Hepatocyte (in vitro differentiated cells): ENCODE results near the gene MOV10L1. TPM values are rescaled to one million over a fixed set of nuclear protein-coding genes. Genes with fewer than 3 reads are reported as not detected.

Experiments used
- DNase-seq: peaks from one replicate; pipeline ENCODE4 v3.0.0-alpha.2; 2016; ENCODE audit warnings: low spot score
- H2AFZ ChIP-seq: fragments of 200-600 bp; sonication (generic); 2 replicates; pipeline ENCODE4 v1.6.0; 2016; ENCODE audit warnings: antibody characterized with exemption, mild to moderate bottlenecking
- H3K27ac ChIP-seq: fragments of 200-600 bp; sonication (generic); 2 replicates; pipeline ENCODE4 v1.5.1; 2016; ENCODE audit warnings: mild to moderate bottlenecking
- H3K27me3 ChIP-seq: fragments of 200-600 bp; sonication (generic); 2 replicates; pipeline ENCODE4 v1.6.1; 2016
- H3K36me3 ChIP-seq: fragments of 200-600 bp; sonication (generic); replicated peaks from 2 replicates; pipeline ENCODE4 v1.5.1; 2016; ENCODE audit warnings: low read depth; ENCODE audit not compliant: insufficient read depth
- H3K4me1 ChIP-seq: fragments of 200-600 bp; sonication (generic); 2 replicates; pipeline ENCODE4 v1.5.1; 2016; ENCODE audit warnings: mild to moderate bottlenecking, moderate library complexity; ENCODE audit not compliant: insufficient read depth
- H3K4me2 ChIP-seq: fragments of 200-600 bp; sonication (generic); 2 replicates; pipeline ENCODE4 v1.6.0; 2016
- H3K4me3 ChIP-seq: fragments of 200-600 bp; sonication (generic); 2 replicates; pipeline ENCODE4 v1.5.1; 2016; ENCODE audit warnings: mild to moderate bottlenecking
- H3K79me2 ChIP-seq: fragments of 200-600 bp; sonication (generic); 2 replicates; pipeline ENCODE4 v1.6.0; 2017; ENCODE audit warnings: mild to moderate bottlenecking
- H3K9me2 ChIP-seq: fragments of 200-600 bp; sonication (generic); replicated peaks from 2 replicates; pipeline ENCODE4 v1.6.0; 2017; ENCODE audit warnings: mild to moderate bottlenecking; ENCODE audit not compliant: insufficient read depth
- H3K9me3 ChIP-seq: fragments of 200-600 bp; sonication (generic); 2 replicates; pipeline ENCODE4 v1.5.1; 2016; ENCODE audit warnings: low read depth, mild to moderate bottlenecking
- H4K20me1 ChIP-seq: fragments of 200-600 bp; sonication (generic); 2 replicates; pipeline ENCODE4 v1.6.0; 2016; ENCODE audit warnings: mild to moderate bottlenecking; ENCODE audit not compliant: insufficient read depth, poor library complexity, severe bottlenecking
- EZH2 ChIP-seq: fragments of 200-600 bp; sonication (generic); IDR thresholded peaks from 2 replicates; pipeline ENCODE4 v1.6.1; 2016; ENCODE audit warnings: antibody characterized with exemption, mild to moderate bottlenecking, borderline replicate concordance
- EZH2phosphoT487 ChIP-seq: fragments of 200-600 bp; sonication (generic); IDR thresholded peaks from one replicate; pipeline ENCODE4 v1.6.1; 2018; ENCODE audit warnings: antibody characterized with exemption, mild to moderate bottlenecking, low read depth, moderate library complexity; ENCODE audit not compliant: unreplicated experiment, severe bottlenecking
- WGBS: methylation state at CpG from one replicate; pipeline ENCODE4 v1.1.6; 2016; ENCODE audit warnings: low lambda C conversion rate; ENCODE audit errors: missing lambda C conversion rate; 5-methylcytosine and 5-hydroxymethylcytosine counted together
- polyA plus RNA-seq: library from polyadenylated mRNA; unstranded; fragments of >200 nt; fragmentation: Nextera tagmentation; extraction: Ambion mirVana; gene quantifications from 2 replicates; pipeline ENCODE4 v1.2.1, GENCODE V29; 2016
- total RNA-seq: library from RNA; depleted of rRNA; stranded (reverse); fragments of >200 nt; gene quantifications from 2 replicates; pipeline ENCODE4 v1.2.3, GENCODE V29; 2014
- TF ChIP-seq, protein P1 (sequence below): fragments of 200-600 bp; sonication (generic); IDR thresholded peaks from 2 replicates; pipeline ENCODE4 v1.5.1; 2016; ENCODE audit warnings: antibody characterized with exemption, mild to moderate bottlenecking; ENCODE audit not compliant: poor library complexity

Gene MOV10L1
- total and polyA plus RNA-seq, 2 experiments from 2014 or later = 0.36 to 3.6 TPM

DNA sequence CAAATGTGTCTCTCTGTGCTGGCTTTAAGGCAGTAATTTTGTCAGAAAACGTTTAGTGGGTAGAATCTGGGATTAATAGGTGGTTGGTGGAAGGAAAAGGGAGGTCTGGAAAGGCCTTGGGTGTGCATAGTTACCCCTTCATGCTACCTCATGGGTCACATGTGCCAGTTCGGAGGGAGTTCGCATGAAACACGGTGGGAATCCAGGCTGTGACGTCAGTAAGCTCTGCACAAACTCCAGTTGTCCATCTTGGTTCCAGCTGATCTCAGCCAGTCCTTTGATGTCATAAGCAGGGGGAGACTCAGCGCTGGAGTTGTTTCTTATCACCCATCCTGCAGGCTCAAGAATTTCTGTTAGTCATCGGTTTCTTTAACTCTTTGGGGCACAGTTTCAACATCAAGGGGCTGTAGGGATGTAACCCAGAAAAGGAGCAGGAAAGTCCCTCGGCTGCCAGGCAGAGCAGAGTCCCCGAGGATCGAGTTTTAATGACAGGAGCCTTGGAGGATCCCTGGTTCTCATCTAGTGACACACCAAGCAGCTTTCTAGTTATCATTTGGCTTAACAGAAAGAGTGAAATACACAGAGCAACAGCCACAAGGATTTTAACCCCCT, 28.9 kb downstream of the MOV10L1 start:
- no peaks in the 10 kb centered on the region for H4K20me1 ChIP-seq
- peak; percentile 91 for DNase-seq
- peaks cover 34% of the 10 kb centered on the region for H3K4me1 ChIP-seq
- peak overlapping the region; percentile 40 for H3K4me2 ChIP-seq
- no peaks in the 10 kb centered on the region for H3K79me2 ChIP-seq
- H3K27me3 ChIP-seq = no peaks in the 10 kb centered on the region
- peak overlapping the region; percentile 88 for H3K27ac ChIP-seq
- H3K9me2 ChIP-seq = no peaks in the 10 kb centered on the region
- 13% methylated on average over 10 of the region's 10 CpGs for WGBS
- no peaks in the 10 kb centered on the region for H3K36me3 ChIP-seq
- no peaks in the 10 kb centered on the region for H3K9me3 ChIP-seq
- TF ChIP-seq EZH2phosphoT487 (no peak), EZH2 (no peak)
- TF ChIP-seq, protein P1, sequence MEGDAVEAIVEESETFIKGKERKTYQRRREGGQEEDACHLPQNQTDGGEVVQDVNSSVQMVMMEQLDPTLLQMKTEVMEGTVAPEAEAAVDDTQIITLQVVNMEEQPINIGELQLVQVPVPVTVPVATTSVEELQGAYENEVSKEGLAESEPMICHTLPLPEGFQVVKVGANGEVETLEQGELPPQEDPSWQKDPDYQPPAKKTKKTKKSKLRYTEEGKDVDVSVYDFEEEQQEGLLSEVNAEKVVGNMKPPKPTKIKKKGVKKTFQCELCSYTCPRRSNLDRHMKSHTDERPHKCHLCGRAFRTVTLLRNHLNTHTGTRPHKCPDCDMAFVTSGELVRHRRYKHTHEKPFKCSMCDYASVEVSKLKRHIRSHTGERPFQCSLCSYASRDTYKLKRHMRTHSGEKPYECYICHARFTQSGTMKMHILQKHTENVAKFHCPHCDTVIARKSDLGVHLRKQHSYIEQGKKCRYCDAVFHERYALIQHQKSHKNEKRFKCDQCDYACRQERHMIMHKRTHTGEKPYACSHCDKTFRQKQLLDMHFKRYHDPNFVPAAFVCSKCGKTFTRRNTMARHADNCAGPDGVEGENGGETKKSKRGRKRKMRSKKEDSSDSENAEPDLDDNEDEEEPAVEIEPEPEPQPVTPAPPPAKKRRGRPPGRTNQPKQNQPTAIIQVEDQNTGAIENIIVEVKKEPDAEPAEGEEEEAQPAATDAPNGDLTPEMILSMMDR = no peak
- H2AFZ ChIP-seq = no peak overlapping the region
- H3K4me3 ChIP-seq = no peak overlapping the region

DNA sequence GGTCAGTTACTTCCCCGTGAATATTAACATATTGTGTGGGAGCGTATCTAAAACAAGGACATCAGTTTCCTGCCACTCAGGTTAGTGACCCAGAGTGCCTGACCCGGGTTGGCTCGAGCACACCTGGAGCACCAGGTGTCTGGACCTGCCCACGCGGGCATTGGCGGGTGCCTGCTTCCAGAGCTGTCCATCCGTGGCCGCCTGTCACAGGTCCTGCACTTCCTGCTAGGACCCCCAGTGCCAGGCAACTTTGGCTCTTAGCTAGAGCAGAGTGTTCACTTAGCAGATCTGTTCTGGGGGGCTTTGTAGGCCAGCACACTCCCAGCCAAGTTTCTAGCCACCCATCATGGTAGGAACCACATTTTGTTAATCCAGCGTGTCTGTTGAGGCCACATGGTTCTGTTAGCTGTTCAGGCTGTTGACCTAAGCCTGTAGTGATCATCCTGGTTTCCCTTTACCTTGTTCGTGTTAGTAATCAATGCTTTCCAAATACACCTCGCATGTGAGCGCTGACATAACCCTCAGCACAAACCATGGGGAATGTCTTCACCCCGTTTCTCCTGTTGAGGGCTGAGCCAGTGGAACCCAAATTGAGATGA, 29.5 kb downstream of the MOV10L1 start:
- TF ChIP-seq EZH2 = no peak
- Histone ChIP-seq H3K27ac (peak overlapping the region; percentile 82), H3K4me3 (no peak overlapping the region), H3K36me3 (no peaks in the 10 kb centered on the region), H2AFZ (no peak overlapping the region), H3K79me2 (no peaks in the 10 kb centered on the region), H4K20me1 (no peaks in the 10 kb centered on the region), H3K4me2 (peak overlapping the region; percentile 40), H3K27me3 (no peaks in the 10 kb centered on the region), H3K4me1 (peaks cover 34% of the 10 kb centered on the region), H3K9me2 (no peaks in the 10 kb centered on the region), H3K9me3 (no peaks in the 10 kb centered on the region)
- WGBS = 73% methylated on average over 14 of the region's 14 CpGs
- DNase-seq = no peak

DNA sequence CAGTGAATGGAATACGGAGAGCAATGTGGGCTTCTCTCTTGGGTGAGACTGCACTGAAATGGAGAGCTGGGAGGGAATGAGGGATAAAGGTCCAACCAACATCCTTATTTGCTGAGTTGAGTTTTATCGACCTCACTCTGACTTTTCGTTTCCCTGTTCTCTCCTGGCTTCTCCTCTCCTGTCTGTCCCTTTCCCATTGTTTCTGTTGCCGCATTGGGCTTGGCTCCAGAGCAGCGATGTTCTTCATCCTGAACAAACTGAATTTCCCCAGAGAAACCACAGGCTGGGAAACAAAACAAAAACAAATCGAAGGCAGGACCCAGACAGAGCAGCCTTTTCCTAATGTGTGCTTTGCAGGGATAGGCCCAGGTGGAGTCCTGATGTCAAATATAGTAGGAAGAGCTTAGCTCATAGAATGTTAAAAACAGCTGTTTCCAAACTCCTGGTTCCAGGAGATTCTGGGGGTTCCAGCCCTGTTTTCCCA, 30.0 kb downstream of the MOV10L1 start:
- no peaks in the 10 kb centered on the region for H3K9me2 ChIP-seq
- peak overlapping the region; percentile 82 for H3K27ac ChIP-seq
- no peaks in the 10 kb centered on the region for H3K79me2 ChIP-seq
- no peak overlapping the region for H2AFZ ChIP-seq
- DNase-seq = no peak
- H4K20me1 ChIP-seq = no peaks in the 10 kb centered on the region
- H3K4me2 ChIP-seq = peak overlapping the region; percentile 9
- H3K27me3 ChIP-seq = no peaks in the 10 kb centered on the region
- 43% methylated on average over 6 of the region's 6 CpGs for WGBS
- H3K4me3 ChIP-seq = no peak overlapping the region
- no peaks in the 10 kb centered on the region for H3K36me3 ChIP-seq
- TF ChIP-seq EZH2phosphoT487 = no peak
- TF ChIP-seq, protein P1 = no peak
- TF ChIP-seq EZH2 = no peak
- H3K9me3 ChIP-seq = no peaks in the 10 kb centered on the region
- peaks cover 33% of the 10 kb centered on the region for H3K4me1 ChIP-seq

DNA sequence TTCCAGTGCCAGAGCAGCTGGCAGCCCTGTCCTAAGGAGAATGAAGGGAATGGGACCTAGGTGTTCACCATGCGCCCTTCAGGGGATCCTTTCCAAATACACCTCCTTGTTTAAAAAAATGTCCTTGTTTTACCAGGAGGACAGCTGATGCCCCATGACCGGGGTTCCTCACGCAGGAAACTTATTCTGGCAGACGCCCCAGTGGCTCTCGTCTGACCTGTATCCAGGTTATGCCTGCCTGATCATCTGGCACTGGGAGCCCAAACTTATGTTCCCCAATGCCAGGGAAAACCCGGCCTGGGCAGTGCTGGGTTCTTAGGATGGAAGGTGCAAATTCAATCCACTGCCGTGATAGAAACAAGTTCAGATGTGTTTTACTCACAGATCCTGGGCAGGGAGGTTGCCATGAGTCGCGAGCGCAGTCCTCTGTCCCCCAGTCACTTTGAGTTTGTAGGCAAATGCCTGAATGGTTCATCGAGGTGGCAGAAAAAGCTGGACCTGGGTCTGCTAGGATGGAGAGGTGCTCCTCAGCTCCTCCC, 31.5 kb downstream of the MOV10L1 start:
- Histone ChIP-seq H4K20me1 (no peaks in the 10 kb centered on the region), H3K9me3 (no peaks in the 10 kb centered on the region), H3K4me3 (no peak overlapping the region), H2AFZ (no peak overlapping the region), H3K36me3 (no peaks in the 10 kb centered on the region), H3K4me2 (no peak overlapping the region), H3K9me2 (no peaks in the 10 kb centered on the region), H3K4me1 (peaks cover 22% of the 10 kb centered on the region), H3K79me2 (no peaks in the 10 kb centered on the region), H3K27ac (no peak overlapping the region), H3K27me3 (no peaks in the 10 kb centered on the region)
- 88% methylated on average over 11 of the region's 11 CpGs for WGBS
- TF ChIP-seq EZH2phosphoT487 (no peak), EZH2 (no peak)
- no peak for DNase-seq
